Vagina (tissue), 2 donors: Measurements from ENCODE around the gene ZGPAT. TPM values are rescaled to one million over a fixed set of nuclear protein-coding genes. Genes with fewer than 3 reads are reported as not detected.

Experiments
- DNase-seq, 2 donors: peaks; one replicate each; pipeline ENCODE4 v3.0.0-alpha.2; 2017; ENCODE audit errors: extremely low spot score in 2 of 2
- H3K27ac ChIP-seq: fragments of 200-600 bp; sonication (generic); one replicate; pipeline ENCODE4 v1.5.1; 2019
- H3K27me3 ChIP-seq: fragments of 200-600 bp; sonication (generic); one replicate; pipeline ENCODE4 v1.5.1; 2019
- H3K36me3 ChIP-seq, 2 donors: fragments of 200-600 bp; sonication (generic); one replicate each; pipeline ENCODE4 v1.5.1; 2017 to 2019
- H3K4me1 ChIP-seq: fragments of 200-600 bp; sonication (generic); one replicate; pipeline ENCODE4 v1.5.1; 2019
- H3K4me3 ChIP-seq, 2 donors: fragments of 200-600 bp; sonication (generic); 1 replicate in 1 of 2; 2 replicates in 1 of 2; pipeline ENCODE4 v1.5.1; 2016 to 2019
- H3K9me3 ChIP-seq: fragments of 200-600 bp; sonication (generic); one replicate; pipeline ENCODE4 v1.5.1; 2019
- CTCF ChIP-seq, 3 experiments: fragments of 450-650 bp in 2 of 3; fragments of 200-600 bp in 1 of 3; sonication (generic) in 1 of 3; IDR thresholded peaks; one replicate each; pipeline ENCODE4 v1.5.1; 2017 to 2019; ENCODE audit warnings: antibody characterized with exemption in 3 of 3, mild to moderate bottlenecking in 2 of 3, moderate library complexity in 2 of 3
- POLR2A ChIP-seq, 2 donors: fragments of 450-650 bp; IDR thresholded peaks; one replicate each; pipeline ENCODE4 v1.6.1; 2017; ENCODE audit warnings: antibody characterized with exemption in 2 of 2, mild to moderate bottlenecking in 2 of 2, moderate library complexity in 2 of 2
- POLR2AphosphoS5 ChIP-seq, 2 donors: sonication (generic); formaldehyde crosslinking; IDR thresholded peaks; one replicate each; pipeline ENCODE4 v1.9.0; 2017; ENCODE audit warnings: antibody characterized with exemption in 2 of 2, mild to moderate bottlenecking in 2 of 2, low read depth in 1 of 2; ENCODE audit not compliant: insufficient read depth in 1 of 2
- intact Hi-C: fragments of 100-400 bp; cut with DNase I; formaldehyde crosslinking; loops from one replicate; pipeline ENCODE4 v1.15.1; 2023
- total RNA-seq: library from RNA; depleted of rRNA; stranded (reverse); fragments of >200 nt; gene quantifications from one replicate; pipeline ENCODE4 v1.2.3, GENCODE V29; 2016

Gene ZGPAT
- total RNA-seq, 1 donor from 2014 or later: 30.4 TPM

GRCh38 chr20:63661108-63661507 is 46.7 kb upstream of the ZGPAT start:
- H3K9me3 ChIP-seq: no peaks in the 10 kb centered on the region
- no peak for DNase-seq
- intact Hi-C loops: no loop called here
- no peak overlapping the region for H3K27ac ChIP-seq
- H3K4me1 ChIP-seq: peaks cover 21% of the 10 kb centered on the region
- H3K4me3 ChIP-seq: no peak overlapping the region
- no peaks in the 10 kb centered on the region for H3K27me3 ChIP-seq
- no peak for TF ChIP-seq POLR2A (IDR thresholded peaks at IDR 0.05)
- TF ChIP-seq CTCF (IDR thresholded peaks at IDR 0.05): no peak
- TF ChIP-seq POLR2AphosphoS5 (IDR thresholded peaks at IDR 0.05; ENCODE audit: insufficient read depth in 1 of 2, low read depth in 1 of 2): no peak
- H3K36me3 ChIP-seq: peaks cover 0 to 22% of the 10 kb centered on the region in 2 donors

GRCh38 chr20:63661959-63662812 is 45.7 kb upstream of the ZGPAT start:
- DNase-seq: no peak
- Histone ChIP-seq H3K4me1 (peaks cover 19% of the 10 kb centered on the region), H3K4me3 (no peak overlapping the region), H3K27ac (no peak overlapping the region), H3K9me3 (no peaks in the 10 kb centered on the region), H3K27me3 (no peaks in the 10 kb centered on the region), H3K36me3 (peaks cover 0 to 30% of the 10 kb centered on the region in 2 donors)
- intact Hi-C loops: no loop called here
- no peak for TF ChIP-seq POLR2A (IDR thresholded peaks at IDR 0.05)
- TF ChIP-seq CTCF (IDR thresholded peaks at IDR 0.05): no peak
- TF ChIP-seq POLR2AphosphoS5 (IDR thresholded peaks at IDR 0.05; ENCODE audit: insufficient read depth in 1 of 2, low read depth in 1 of 2): no peak

- Histone ChIP-seq H3K9me3 (no peaks in the 10 kb centered on the region), H3K4me1 (peaks cover 13% of the 10 kb centered on the region), H3K36me3 (peaks cover 0 to 36% of the 10 kb centered on the region in 2 donors), H3K27me3 (no peaks in the 10 kb centered on the region), H3K4me3 (no peak overlapping the region), H3K27ac (no peak overlapping the region)
- intact Hi-C loops: no loop called here
- no peak for DNase-seq
- TF ChIP-seq POLR2AphosphoS5 (IDR thresholded peaks at IDR 0.05; ENCODE audit: insufficient read depth in 1 of 2, low read depth in 1 of 2): no peak
- no peak for TF ChIP-seq CTCF (IDR thresholded peaks at IDR 0.05)
- TF ChIP-seq POLR2A (IDR thresholded peaks at IDR 0.05): no peak
These were observed 45.0 kb upstream of the ZGPAT start for GRCh38 chr20:63662813-63663189.

GRCh38 chr20:63663332-63664066 is 44.3 kb upstream of the ZGPAT start:
- H3K36me3 ChIP-seq: peaks cover 0 to 40% of the 10 kb centered on the region in 2 donors
- TF ChIP-seq CTCF (IDR thresholded peaks at IDR 0.05) (no peak), POLR2AphosphoS5 (IDR thresholded peaks at IDR 0.05; ENCODE audit: insufficient read depth in 1 of 2, low read depth in 1 of 2) (no peak), POLR2A (IDR thresholded peaks at IDR 0.05) (no peak)
- no peak overlapping the region for H3K27ac ChIP-seq
- intact Hi-C loops: no loop called here
- no peak overlapping the region for H3K4me3 ChIP-seq
- no peaks in the 10 kb centered on the region for H3K9me3 ChIP-seq
- DNase-seq: no peak
- H3K27me3 ChIP-seq: no peaks in the 10 kb centered on the region
- peaks cover 11% of the 10 kb centered on the region for H3K4me1 ChIP-seq
